K562 (cell line): ENCODE data around the gene LCN12.

ENCODE experiments used
- CREB1 ChIP-seq, 2 experiments: sonication (generic) in 1 of 2; formaldehyde crosslinking in 1 of 2; IDR thresholded peaks; 2 replicates each; pipeline versions ENCODE4 v1.6.1 to v1.8.0; 2012 to 2022; ENCODE audit warnings: inconsistent platforms in 1 of 2, mild to moderate bottlenecking in 1 of 2, missing genetic modification reagents in 1 of 2, moderate library complexity in 1 of 2
- FIP1L1 ChIP-seq: fragments of 200-400 bp; formaldehyde crosslinking; IDR thresholded peaks from 2 replicates; pipeline ENCODE4 v1.6.1; 2018; ENCODE audit warnings: mild to moderate bottlenecking, low read depth, low read length; ENCODE audit not compliant: poor library complexity, severe bottlenecking
- POLR2A ChIP-seq: fragments of 450-650 bp; conservative IDR thresholded peaks from 2 replicates; pipeline ENCODE4 v1.6.1; 2016
- RCOR1 ChIP-seq, 2 experiments: IDR thresholded peaks; 2 replicates each; pipeline ENCODE4 v1.6.1; 2012; ENCODE audit warnings: low read depth in 2 of 2, low read length in 2 of 2, borderline replicate concordance in 1 of 2, improper control_type of control experiment in 1 of 2
- SP1 ChIP-seq: sonication (generic); formaldehyde crosslinking; IDR thresholded peaks from 2 replicates; pipeline ENCODE4 v1.8.1; 2022; ENCODE audit warnings: mild to moderate bottlenecking, missing genetic modification reagents
- TAF1 ChIP-seq: IDR thresholded peaks from 2 replicates; pipeline ENCODE4 v1.6.1; 2011; ENCODE audit warnings: mild to moderate bottlenecking, low read length, moderate library complexity; ENCODE audit not compliant: insufficient read depth, control insufficient read depth, severe bottlenecking; ENCODE audit errors: extremely low read depth
- TRIM24 ChIP-seq, 2 experiments: fragments of 450-650 bp; IDR thresholded peaks; 2 replicates each; pipeline ENCODE4 v1.6.1; 2016
- ZHX1 ChIP-seq: fragments of 150-350 bp; conservative IDR thresholded peaks from 2 replicates; pipeline ENCODE4 v1.6.1; 2014; ENCODE audit warnings: low read length
- ZNF12 ChIP-seq: sonication (generic); formaldehyde crosslinking; IDR thresholded peaks from 2 replicates; pipeline ENCODE4 v1.4.0; 2020; ENCODE audit warnings: mild to moderate bottlenecking, missing genetic modification reagents

GRCh38 chr9:136935651-136936050, 16.4 kb upstream of the LCN12 start:
- TF ChIP-seq RCOR1 (IDR thresholded peaks at IDR 0.05; ENCODE audit: borderline replicate concordance in 1 of 2, low read depth in 2 of 2, low read length in 2 of 2) (no peak), TAF1 (no peak), FIP1L1 (no peak), ZHX1 (no peak), SP1 (CRISPR knock-in tag) (no peak), POLR2A (no peak), ZNF12 (CRISPR knock-in tag) (no peak), CREB1 (IDR thresholded peaks at IDR 0.05) (no peak), CREB1 (CRISPR knock-in tag; IDR thresholded peaks at IDR 0.05) (no peak), TRIM24 (IDR thresholded peaks at IDR 0.05) (no peak)
